GM18519 (cell line): ENCODE results near the gene REEP3.
"Not testable (repeated sequence)": the region's sequence is repeated elsewhere in the genome, so short reads cannot be mapped to it uniquely, and the experiment has no call there.

Experiments used
- ATAC-seq: cut with Tn5 transposase; IDR thresholded peaks from one replicate; pipeline ENCODE4 v1.9.1; 2021; ENCODE audit warnings: mild to moderate bottlenecking, moderate library complexity; ENCODE audit not compliant: unreplicated experiment, low FRiP score

Gene REEP3

DNA sequence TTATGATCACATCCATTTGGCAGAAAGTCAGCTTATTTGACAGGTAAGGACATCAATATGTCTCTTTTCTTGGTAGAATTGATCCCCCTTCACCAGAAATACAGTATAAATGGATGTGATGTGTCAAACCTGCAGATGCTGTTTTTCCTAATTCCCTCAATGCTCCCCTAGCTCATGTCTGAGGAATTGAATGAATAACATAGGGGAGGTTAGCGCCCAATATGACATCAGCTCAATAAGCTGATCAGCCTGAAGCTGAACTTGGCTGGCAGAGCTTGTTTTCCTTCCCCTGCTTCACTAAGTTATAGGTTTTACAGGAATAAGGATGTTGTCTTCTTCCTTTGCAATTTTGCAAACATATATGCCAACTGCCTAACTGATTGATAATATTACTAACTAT, 132.5 kb downstream of the REEP3 start:
- no peak for ATAC-seq

DNA sequence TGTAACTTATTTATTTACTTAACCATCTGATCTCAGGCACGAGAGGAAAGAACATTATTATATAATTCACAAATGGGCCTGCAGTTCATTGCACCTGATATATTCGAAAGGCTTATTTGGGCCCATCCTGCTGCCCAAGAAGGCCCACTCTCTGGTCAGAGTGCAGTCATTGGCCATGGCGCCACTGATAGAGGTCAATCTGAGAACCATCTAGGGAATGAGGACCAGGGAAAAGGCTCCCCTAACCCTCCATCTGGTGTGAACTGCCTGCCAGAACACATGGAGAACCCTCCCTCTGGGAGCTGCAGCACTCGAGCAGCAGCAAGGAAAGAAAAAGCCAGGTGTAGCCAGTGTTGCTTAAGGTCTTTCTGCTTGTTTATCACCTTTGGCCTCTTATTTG, 136.6 kb downstream of the REEP3 start:
- ATAC-seq: no peak

DNA sequence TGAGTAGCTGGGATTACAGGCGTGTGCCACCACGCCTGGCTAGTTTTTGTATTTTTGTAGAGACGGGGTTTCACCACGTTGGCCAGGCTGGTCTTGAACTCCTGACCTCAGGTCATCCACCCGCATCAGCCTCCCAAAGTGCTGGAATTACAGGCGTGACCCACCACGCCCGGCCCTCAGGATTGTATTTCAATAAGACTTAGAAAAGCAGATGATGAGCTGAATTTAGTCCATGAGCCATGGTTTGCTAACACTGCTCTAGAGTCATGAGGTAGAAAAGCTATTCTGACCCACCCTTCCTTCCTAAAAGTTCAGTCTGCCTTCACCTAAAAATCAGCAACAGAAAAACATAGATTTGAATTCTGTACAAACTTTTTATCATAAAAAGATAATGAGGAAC, 139.7 kb downstream of the REEP3 start:
- ATAC-seq: not testable (repeated sequence)

DNA sequence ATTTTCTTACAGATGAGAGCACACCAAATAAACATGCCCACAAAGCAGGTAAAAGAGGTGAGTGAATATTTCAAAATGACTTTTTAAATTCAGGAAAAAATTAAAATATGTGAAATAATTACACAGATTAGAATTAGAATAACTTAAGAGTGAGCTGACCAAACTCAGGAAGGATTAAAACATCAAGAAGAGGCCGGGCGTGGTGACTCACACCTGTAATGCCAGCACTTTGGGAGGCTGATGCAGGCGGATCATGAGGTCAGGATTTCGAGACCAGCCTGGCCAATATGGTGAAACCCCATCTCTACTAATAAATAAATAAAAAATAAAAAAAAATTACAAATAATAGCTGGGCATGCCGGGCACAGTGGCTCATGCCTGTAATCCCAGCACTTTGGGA, 140.1 kb downstream of the REEP3 start:
- no peak for ATAC-seq

DNA sequence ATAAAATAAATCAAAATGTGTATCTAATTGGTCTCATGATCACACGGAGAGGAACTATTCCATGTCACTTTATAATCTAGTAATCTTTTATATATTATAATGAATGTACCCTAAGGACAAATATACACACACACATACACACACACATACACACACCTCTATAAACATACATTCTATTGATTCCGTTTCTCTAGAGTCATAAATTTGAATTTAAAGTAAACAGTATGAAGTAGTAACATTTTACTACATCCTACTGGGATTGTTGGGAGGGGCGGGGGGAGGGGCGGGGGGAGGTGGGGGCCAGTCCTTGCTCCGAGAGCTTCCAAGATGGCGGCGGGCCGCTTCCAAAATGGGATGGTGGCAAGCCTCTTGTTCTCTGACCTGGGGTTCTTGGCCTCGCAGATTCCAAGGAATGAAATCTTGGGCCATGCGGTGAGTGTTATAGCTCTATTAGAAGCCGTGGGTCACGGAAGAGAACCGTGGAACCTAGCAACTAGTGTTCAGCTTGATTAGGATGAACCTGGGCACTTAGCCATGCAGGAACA, 143.2 kb downstream of the REEP3 start:
- ATAC-seq: no peak

DNA sequence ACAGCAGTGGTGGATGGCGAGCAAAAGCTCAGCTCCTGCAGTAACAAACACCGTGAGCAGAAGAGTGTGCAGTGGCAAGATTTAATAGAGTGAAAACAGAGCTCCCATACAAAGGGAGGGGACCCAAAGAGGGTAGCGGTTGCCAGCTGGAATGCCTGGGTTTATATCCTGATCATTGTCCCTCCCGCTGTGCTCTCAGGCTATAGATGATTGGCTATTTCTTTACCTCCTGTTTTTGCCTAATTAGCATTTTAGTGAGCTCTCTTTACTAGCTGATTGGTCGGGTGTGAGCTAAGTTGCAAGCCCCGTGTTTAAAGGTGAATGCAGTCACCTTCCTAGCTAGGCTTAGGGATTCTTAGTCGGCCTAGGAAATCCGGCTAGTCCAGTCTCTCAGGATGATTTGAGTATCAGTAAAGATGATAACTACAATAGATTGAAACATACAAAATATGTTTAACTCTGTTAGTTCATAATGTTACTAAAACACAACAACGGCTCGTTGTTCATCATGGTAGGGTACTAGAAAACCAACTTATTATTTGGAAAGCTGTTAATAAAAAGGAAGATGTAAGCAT, 143.9 kb downstream of the REEP3 start:
- ATAC-seq: not testable (repeated sequence)

DNA sequence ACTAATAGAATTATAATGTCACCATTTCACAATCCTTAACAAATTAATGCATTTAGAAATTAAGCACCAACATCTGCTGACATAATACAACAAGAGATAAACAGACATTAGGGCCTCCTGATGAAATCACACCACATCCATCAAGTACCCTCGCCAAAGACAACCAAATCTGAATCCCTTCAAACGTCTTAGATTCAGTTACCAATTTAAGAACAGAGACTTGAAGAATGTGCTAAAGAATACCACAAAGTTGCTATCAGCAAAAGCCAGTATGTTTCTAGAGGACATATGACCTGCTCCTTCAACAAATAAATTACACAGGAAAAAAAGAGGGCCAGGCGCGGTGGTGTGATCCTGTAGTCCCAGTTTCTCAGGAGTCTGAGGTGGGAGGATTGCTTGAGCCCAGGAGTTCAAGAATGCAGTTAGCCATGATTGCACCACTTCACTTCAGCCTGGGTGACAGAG, 144.5 kb downstream of the REEP3 start:
- ATAC-seq: no peak

DNA sequence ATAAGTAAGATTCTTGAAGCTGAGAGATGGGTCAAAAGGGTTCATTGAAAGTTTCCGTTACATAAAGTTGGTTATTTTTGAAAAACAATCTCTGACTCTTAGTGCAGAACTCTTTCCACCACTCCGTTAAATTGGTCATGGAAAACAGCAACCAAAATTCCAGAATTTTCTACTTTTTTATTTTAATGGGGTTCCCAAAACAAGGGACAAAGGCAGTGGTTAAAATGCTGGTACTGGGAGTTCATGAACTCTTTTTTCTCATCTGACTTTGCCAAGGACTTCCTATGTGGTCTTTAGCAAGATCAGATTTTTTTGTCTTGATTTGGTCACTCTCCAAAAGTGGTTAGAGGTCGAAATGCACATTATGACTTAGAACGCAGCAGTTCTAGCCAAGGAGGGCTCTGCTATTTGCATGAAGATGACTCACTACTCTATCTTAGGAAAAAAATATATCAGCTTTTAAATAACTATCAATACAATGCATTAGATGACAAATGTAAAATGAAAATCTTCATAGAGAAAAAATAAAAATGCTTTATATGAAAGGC, 145.7 kb downstream of the REEP3 start:
- ATAC-seq: peak; percentile 67

DNA sequence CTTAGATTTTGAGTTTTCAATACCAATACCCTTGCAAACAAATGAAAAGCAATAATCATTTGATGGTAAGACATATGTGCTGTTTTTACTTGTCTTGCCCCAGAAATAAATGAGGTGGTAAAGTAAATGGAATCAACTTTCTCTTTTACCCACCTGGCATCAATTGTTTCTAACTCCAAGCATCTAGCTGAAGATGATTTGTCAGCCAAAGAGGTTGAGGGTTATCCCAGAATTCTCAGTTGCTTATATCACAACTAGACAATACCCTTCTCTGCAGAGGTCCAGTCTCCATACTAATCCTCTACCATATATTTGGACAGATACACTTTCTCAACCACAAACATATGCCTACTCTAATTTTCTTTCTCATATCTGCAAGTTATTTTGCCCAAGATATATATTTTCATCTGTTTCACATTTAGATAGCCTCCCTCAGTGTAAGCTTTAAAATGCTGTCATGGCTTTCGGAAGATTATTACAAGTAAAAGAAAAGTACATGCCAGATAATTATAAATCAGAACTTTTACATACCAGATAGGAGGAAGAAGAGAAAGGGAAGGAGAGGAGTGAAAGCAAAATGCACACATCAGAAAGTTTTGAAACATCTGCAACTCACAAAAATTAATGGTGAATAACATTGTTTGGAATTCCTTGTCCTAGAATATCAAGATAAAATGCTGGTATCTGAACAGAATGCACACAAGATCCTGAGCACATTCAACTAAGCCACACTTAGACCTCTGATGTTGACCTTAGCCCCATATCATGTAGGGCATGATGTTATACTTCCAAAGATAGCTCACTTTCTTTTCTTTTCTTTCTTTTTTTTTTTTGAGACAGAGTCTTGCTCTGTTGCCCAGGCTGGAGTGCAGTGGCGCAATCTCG, 146.6 kb downstream of the REEP3 start:
- no peak for ATAC-seq

DNA sequence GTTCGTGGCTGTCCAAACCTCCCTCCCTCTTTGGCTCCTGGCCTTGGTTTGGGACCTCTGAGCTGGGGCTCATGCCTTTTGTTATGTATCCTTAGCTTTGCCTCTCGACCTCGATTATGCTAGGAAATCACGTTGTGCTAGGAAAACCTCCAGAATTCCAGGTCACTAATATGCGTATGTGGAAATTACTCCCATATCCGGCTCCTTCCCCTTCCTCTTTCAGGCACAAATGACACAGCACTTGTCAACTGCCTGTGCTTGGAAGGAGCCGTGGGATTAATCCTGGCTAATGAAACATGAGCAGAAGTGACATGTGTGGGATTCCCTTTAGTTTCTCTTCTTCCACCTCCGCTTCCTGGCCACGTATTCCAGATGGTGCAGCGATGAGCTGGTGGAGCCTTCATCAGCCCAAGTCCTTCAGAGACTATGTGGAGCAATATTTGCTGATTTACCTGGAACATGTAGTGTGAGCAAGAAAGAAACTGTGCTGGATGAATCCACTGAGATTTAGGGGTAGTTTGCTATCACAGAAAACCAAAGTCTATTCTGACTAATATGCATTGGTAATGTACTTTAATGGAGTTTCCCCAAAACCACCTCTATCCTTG, 149.2 kb downstream of the REEP3 start:
- ATAC-seq: no peak

DNA sequence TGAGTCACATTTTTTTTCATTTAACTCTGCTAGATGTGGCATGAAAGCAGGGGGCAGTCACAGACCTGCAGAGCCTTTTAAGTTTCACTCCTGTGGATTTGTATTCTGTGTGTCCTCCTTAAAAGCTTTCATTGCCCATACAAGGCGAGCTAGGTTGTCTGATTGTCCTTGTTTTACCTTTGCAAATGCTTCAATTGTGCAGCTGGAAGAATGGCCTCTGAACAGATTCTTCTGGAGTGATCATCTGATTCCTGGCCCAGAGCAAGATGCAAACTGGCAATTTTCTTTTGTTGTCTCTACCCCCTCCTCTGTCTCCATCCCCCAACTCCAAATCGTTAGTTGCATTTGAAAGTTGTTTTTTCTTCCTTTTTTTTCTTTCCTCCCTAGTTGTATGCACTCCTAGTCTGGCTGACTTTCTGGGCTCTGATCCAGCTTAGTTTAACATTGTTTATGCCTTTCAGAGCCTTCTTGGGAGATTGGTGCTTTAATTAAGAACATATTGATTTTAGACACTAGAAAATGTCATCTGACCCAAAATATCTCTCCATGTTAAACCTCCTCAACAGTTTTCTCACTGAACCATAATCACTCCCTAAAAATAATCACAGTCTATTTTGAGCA, 150.2 kb downstream of the REEP3 start:
- ATAC-seq: no peak

DNA sequence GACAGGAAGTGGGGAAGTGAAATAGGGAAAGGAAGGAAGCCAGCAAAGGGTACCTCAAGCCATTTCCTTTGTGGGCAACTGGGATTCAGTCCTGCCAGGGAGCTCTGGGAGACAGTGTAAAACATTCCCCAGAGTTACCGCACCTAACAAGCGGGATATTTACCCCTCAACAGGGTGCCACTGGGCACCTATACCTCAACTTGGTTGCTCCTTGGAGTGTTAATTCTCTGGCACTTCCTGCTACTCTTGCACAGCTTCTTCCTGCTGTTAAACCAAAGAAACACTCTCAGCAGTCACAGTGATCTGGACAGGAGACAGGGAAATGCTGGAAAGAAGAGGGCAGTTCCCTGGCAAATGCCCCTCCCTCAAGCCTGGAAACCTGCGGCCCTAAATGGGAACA, 151.3 kb downstream of the REEP3 start:
- ATAC-seq: no peak

DNA sequence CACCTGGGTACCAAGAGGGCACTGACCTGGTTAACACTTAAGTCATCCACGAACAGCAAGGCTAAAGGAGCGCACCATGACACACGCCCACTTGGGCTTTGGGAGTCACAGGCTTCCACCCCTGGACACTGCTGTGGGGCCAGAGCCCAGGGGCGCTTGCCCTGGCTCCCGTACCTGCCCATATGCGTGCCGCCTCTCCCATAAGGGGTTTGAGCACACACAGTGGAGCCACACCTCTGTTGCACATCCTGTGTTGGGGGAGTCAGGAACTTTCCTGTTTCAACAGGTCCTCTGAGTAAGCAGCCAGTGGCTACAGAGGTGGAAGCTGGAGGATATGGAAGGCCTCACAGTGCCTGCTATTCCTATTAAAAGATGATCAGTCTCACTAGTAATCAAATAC, 152.0 kb downstream of the REEP3 start:
- ATAC-seq: no peak

DNA sequence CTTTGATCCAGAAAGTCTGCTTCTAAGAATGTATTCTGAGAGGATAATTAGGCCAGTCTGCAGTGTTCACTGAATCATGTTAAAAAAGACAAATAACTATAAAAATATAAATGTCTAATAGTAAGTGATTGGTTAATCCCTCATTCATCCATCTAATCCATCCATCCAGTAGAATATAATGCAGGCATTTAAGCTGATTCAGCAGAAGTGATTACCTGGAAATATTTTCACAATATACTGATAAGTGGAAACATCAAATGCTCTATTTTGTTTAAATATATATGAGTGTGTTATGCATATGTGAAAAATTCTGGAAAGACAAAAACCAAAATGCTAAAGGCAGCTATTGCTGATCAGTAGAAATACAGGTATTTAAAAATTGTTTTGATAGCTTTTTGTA, 152.6 kb downstream of the REEP3 start:
- no peak for ATAC-seq
